Panc1 (cell line): ENCODE measurements around the gene UNC80. TPM values are rescaled to one million over a fixed set of nuclear protein-coding genes. Genes with fewer than 3 reads are reported as not detected.

ENCODE experiments used
- ATAC-seq: fragments of 200-7000 bp; cut with Tn5 transposase; 2 replicates; pipeline ENCODE4 v1.9.1; 2020; ENCODE audit warnings: mild to moderate bottlenecking, moderate library complexity
- BruUV-seq: library from RNA; stranded (reverse); fragments of 400-500 nt; replicated peaks from 2 replicates; lab custom pipeline; 2021; lab: Mats Ljungman, UMichigan
- CTCF ChIA-PET: fragments of 300-600 bp; sonication (Branson Sonifier 250); formaldehyde crosslinking; loops from one replicate; lab custom pipeline; 2022; ENCODE audit warnings: antibody characterized with exemption; lab: Charles Lee
- POLR2A ChIA-PET: fragments of 300-600 bp; sonication (Branson Sonifier 250); formaldehyde crosslinking; loops from one replicate; lab custom pipeline; 2022; ENCODE audit warnings: antibody characterized with exemption; lab: Charles Lee
- DNase-seq: peaks from one replicate; pipeline ENCODE4 v3.0.0-alpha.2; 2010; ENCODE audit warnings: low read depth, low spot score
- H3K27ac ChIP-seq: 2 replicates; pipeline ENCODE4 v1.5.1; 2011; ENCODE audit warnings: mild to moderate bottlenecking, low read length, inconsistent platforms
- H3K27me3 ChIP-seq: fragments of 200-500 bp; sonication (Bioruptor generic); 2 replicates; pipeline ENCODE4 v1.6.0; 2014; ENCODE audit warnings: low read length, inconsistent platforms; ENCODE audit not compliant: control insufficient read depth, insufficient read depth
- H3K36me3 ChIP-seq: fragments of 200-500 bp; sonication (Bioruptor generic); 2 replicates; pipeline ENCODE4 v1.5.1; 2014; ENCODE audit warnings: inconsistent platforms, mild to moderate bottlenecking, low read length, moderate library complexity; ENCODE audit not compliant: control insufficient read depth, insufficient read depth
- H3K4me1 ChIP-seq: 2 replicates; pipeline ENCODE4 v1.5.1; 2011; ENCODE audit warnings: inconsistent platforms, mild to moderate bottlenecking, low read length, moderate library complexity; ENCODE audit not compliant: control insufficient read depth, insufficient read depth
- H3K4me3 ChIP-seq, 2 experiments: 2 replicates each; pipeline ENCODE4 v1.5.1; 2011 to 2012; ENCODE audit warnings: low read depth in 2 of 2, low read length in 2 of 2, mild to moderate bottlenecking in 2 of 2, inconsistent platforms in 1 of 2, moderate library complexity in 1 of 2
- H3K9me3 ChIP-seq: fragments of 200-500 bp; sonication (Bioruptor generic); 2 replicates; pipeline ENCODE4 v1.5.1; 2014; ENCODE audit warnings: low read depth, mild to moderate bottlenecking, inconsistent platforms, low read length, moderate library complexity; ENCODE audit not compliant: control insufficient read depth, insufficient read depth
- CTCF ChIP-seq: fragments of 450-650 bp; IDR thresholded peaks from 2 replicates; pipeline ENCODE4 v1.5.1; 2017; ENCODE audit warnings: mild to moderate bottlenecking
- POLR2AphosphoS5 ChIP-seq: IDR thresholded peaks from 2 replicates; pipeline ENCODE4 v1.6.1; 2012; ENCODE audit warnings: mild to moderate bottlenecking, low read depth, low read length, moderate library complexity
- REST ChIP-seq, 2 experiments: IDR thresholded peaks; 2 replicates each; pipeline ENCODE4 v1.6.1; 2011 to 2012; ENCODE audit warnings: low read depth in 2 of 2, control low read depth in 1 of 2, low read length in 1 of 2, mild to moderate bottlenecking in 1 of 2, moderate library complexity in 1 of 2; ENCODE audit not compliant: insufficient read depth in 1 of 2
- SIN3A ChIP-seq: IDR thresholded peaks from 2 replicates; pipeline ENCODE4 v1.6.1; 2012; ENCODE audit warnings: low read depth, mild to moderate bottlenecking, low read length, moderate library complexity, borderline replicate concordance; ENCODE audit not compliant: insufficient read depth
- TCF7L2 ChIP-seq: IDR thresholded peaks from 2 replicates; pipeline ENCODE4 v1.6.1; 2011; ENCODE audit warnings: mild to moderate bottlenecking, low read depth, low read length, inconsistent platforms
- in situ Hi-C: cut with HindIII; loops from 2 replicates; pipeline ENCODE4 v1.10.0; 2016; ENCODE audit warnings: low sequenced_read_pairs, low pct_unique_long_range_greater_than_20kb
- intact Hi-C: fragments of 100-400 bp; cut with micrococcal nuclease; formaldehyde crosslinking; loops from one replicate; pipeline ENCODE4 v1.10.0; 2022; ENCODE audit not compliant: unreplicated experiment
- total RNA-seq: library from RNA; stranded (reverse); gene quantifications from one replicate; pipeline ENCODE4 v1.2.1, GENCODE V29; 2021; ENCODE audit not compliant: unreplicated experiment

Gene UNC80
- total RNA-seq, 1 experiment from 2014 or later = 0.08 TPM

- POLR2A ChIA-PET = no interaction called here
- Histone ChIP-seq H3K4me3 (peak overlapping the region in 1 of 2 experiments; percentile 2; a peak in 1 of 4 replicates), H3K27me3 (no peaks in the 10 kb centered on the region; the same call in 1 of the 2 replicates), H3K4me1 (no peaks in the 10 kb centered on the region), H3K27ac (no peak overlapping the region), H3K9me3 (no peaks in the 10 kb centered on the region), H3K36me3 (no peaks in the 10 kb centered on the region)
- intact Hi-C loops = no loop called here
- in situ Hi-C loops = no loop called here
- no TSS peak for BruUV-seq
- DNase-seq (no peak), ATAC-seq (no peak)
- TF ChIP-seq POLR2AphosphoS5 (no peak), CTCF (peak; percentile 21; the same call in 1 of the 2 replicates)
- CTCF ChIA-PET = interaction anchor here (0.7 to 0.9 kb wide), 3 partner anchors 23 to 1331 kb away, joined by 5 to 11 read pairs (median 5); no protein-coding TSS in a partner anchor
Observed at GRCh38 chr2:209933499-209934483, 162.2 kb downstream of the UNC80 start.

- ChIA-PET CTCF (no interaction called here), POLR2A (no interaction called here)
- no peak for TF ChIP-seq POLR2AphosphoS5
- TF ChIP-seq CTCF = peak; percentile 34; the same call in 1 of the 2 replicates
- Histone ChIP-seq H3K9me3 (no peaks in the 10 kb centered on the region), H3K27ac (no peak overlapping the region), H3K4me1 (no peaks in the 10 kb centered on the region), H3K4me3 (no peak overlapping the region), H3K36me3 (no peaks in the 10 kb centered on the region), H3K27me3 (no peaks in the 10 kb centered on the region)
- DNase-seq (no peak), ATAC-seq (0 out of 2 replicates have a peak, but pooled peaks have one; percentile 42)
- no TSS peak for BruUV-seq
- intact Hi-C loops = no loop called here
- in situ Hi-C loops = no loop called here
Observed at GRCh38 chr2:209936106-209936666, 164.6 kb downstream of the UNC80 start.

GRCh38 chr2:209937893-209938292, 166.3 kb downstream of the UNC80 start:
- ATAC-seq (no peak), DNase-seq (no peak)
- POLR2A ChIA-PET = no interaction called here
- CTCF ChIA-PET = interaction anchor here (0.7 kb wide), 1 partner anchor 261 kb away, joined by 8 read pairs; no protein-coding TSS in a partner anchor
- H3K4me3 ChIP-seq = no peak overlapping the region
- no peaks in the 10 kb centered on the region for H3K36me3 ChIP-seq
- in situ Hi-C loops (no loop called here), intact Hi-C loops (no loop called here)
- no peak overlapping the region for H3K27ac ChIP-seq
- BruUV-seq = no TSS peak
- H3K9me3 ChIP-seq = no peaks in the 10 kb centered on the region
- no peaks in the 10 kb centered on the region for H3K4me1 ChIP-seq
- TF ChIP-seq SIN3A (no peak), TCF7L2 (no peak), CTCF (no peak), POLR2AphosphoS5 (no peak), REST (IDR thresholded peaks at IDR 0.05; ENCODE audit: insufficient read depth in 1 of 2, low read depth in 2 of 2, low read length in 1 of 2) (no peak)
- H3K27me3 ChIP-seq = no peaks in the 10 kb centered on the region
